Measurements from ENCODE around the gene GAP43.

GAP43 gene

GRCh38 chr3:115580566-115580965, 42.7 kb upstream of the GAP43 start:
- Histone ChIP-seq H3K14ac (ENCODE audit: low read length) (no peak overlapping the region), H2BK12ac (ENCODE audit: low read length) (no peak overlapping the region), H3K23ac (ENCODE audit: low read depth, low read length, poor library complexity) (no peak overlapping the region), H3K4me3 (ENCODE audit: low read length in 2 of 2) (no peak overlapping the region), H2AFZ (ENCODE audit: low read length) (peak overlapping the region; percentile 44), H3K79me1 (ENCODE audit: low read depth, low read length) (no peaks in the 10 kb centered on the region), H2BK15ac (ENCODE audit: low read length) (no peak overlapping the region), H4K91ac (ENCODE audit: low read depth, low read length, poor library complexity) (no peak overlapping the region), H3K27me3 (ENCODE audit: control insufficient read depth in 3 of 3, insufficient read depth in 3 of 3, low read depth in 1 of 3, low read length in 3 of 3) (no peaks in the 10 kb centered on the region), H3K27ac (replicated peaks; ENCODE audit: low read length) (peak overlapping the region; percentile 60), H3K18ac (ENCODE audit: low read length) (no peak overlapping the region), H2BK120ac (ENCODE audit: low read depth, low read length) (no peak overlapping the region), H2BK5ac (ENCODE audit: low read length) (no peak overlapping the region), H3K9me3 (replicated peaks in 1 of 2; ENCODE audit: control insufficient read depth in 2 of 2, insufficient read depth in 1 of 2, low read depth in 1 of 2, low read length in 2 of 2) (peaks cover 0 to 2% of the 10 kb centered on the region in 2 donors), H3K4ac (ENCODE audit: low read length) (no peak overlapping the region), H3K36me3 (replicated peaks in 1 of 2; ENCODE audit: control insufficient read depth in 2 of 2, insufficient read depth in 2 of 2, low read length in 2 of 2) (no peaks in the 10 kb centered on the region), H2AK5ac (ENCODE audit: low read depth, low read length) (no peak overlapping the region), H4K8ac (ENCODE audit: low read depth, low read length) (no peak overlapping the region), H3K4me2 (ENCODE audit: insufficient read depth, low read length, poor library complexity, severe bottlenecking) (no peak overlapping the region), H3K4me1 (ENCODE audit: control insufficient read depth in 2 of 2, insufficient read depth in 1 of 2, low read depth in 1 of 2, low read length in 2 of 2) (peaks cover 5 to 7% of the 10 kb centered on the region in 2 donors), H3K9ac (ENCODE audit: low read depth, low read length, poor library complexity) (no peak overlapping the region)
- WGBS, 2 donors (ENCODE audit: extremely low coverage in 2 of 2, insufficient read length in 2 of 2, insufficient replicate concordance in 1 of 2), result no CpG with 5 or more reads among the region's 1 CpG
- DNase-seq (ENCODE audit: low spot score), result no peak

- no peak overlapping the region for H3K4ac ChIP-seq (ENCODE audit: low read length)
- no peak overlapping the region for H4K8ac ChIP-seq (ENCODE audit: low read depth, low read length)
- H4K91ac ChIP-seq (ENCODE audit: low read depth, low read length, poor library complexity), result no peak overlapping the region
- H2BK15ac ChIP-seq (ENCODE audit: low read length), result no peak overlapping the region
- peaks cover 0 to 2% of the 10 kb centered on the region in 2 donors for H3K9me3 ChIP-seq (replicated peaks in 1 of 2; ENCODE audit: control insufficient read depth in 2 of 2, insufficient read depth in 1 of 2, low read depth in 1 of 2, low read length in 2 of 2)
- no peak overlapping the region for H3K18ac ChIP-seq (ENCODE audit: low read length)
- no peak overlapping the region for H3K23ac ChIP-seq (ENCODE audit: low read depth, low read length, poor library complexity)
- H3K36me3 ChIP-seq (replicated peaks in 1 of 2; ENCODE audit: control insufficient read depth in 2 of 2, insufficient read depth in 2 of 2, low read length in 2 of 2), result no peaks in the 10 kb centered on the region
- no peak overlapping the region for H2BK5ac ChIP-seq (ENCODE audit: low read length)
- no peaks in the 10 kb centered on the region for H3K27me3 ChIP-seq (ENCODE audit: control insufficient read depth in 3 of 3, insufficient read depth in 3 of 3, low read depth in 1 of 3, low read length in 3 of 3)
- H3K14ac ChIP-seq (ENCODE audit: low read length), result no peak overlapping the region
- no CpG with 5 or more reads among the region's 8 CpGs for WGBS, 2 donors (ENCODE audit: extremely low coverage in 2 of 2, insufficient read length in 2 of 2, insufficient replicate concordance in 1 of 2)
- H3K79me1 ChIP-seq (ENCODE audit: low read depth, low read length), result no peaks in the 10 kb centered on the region
- H2AK5ac ChIP-seq (ENCODE audit: low read depth, low read length), result no peak overlapping the region
- no peak overlapping the region for H2BK12ac ChIP-seq (ENCODE audit: low read length)
- no peak overlapping the region for H3K27ac ChIP-seq (replicated peaks; ENCODE audit: low read length)
- no peak for DNase-seq (ENCODE audit: low spot score)
- peak overlapping the region; percentile 2 for H2AFZ ChIP-seq (ENCODE audit: low read length)
- no peak overlapping the region for H3K4me3 ChIP-seq (ENCODE audit: low read length in 2 of 2)
- H3K4me2 ChIP-seq (ENCODE audit: insufficient read depth, low read length, poor library complexity, severe bottlenecking), result no peak overlapping the region
- no peak overlapping the region for H3K9ac ChIP-seq (ENCODE audit: low read depth, low read length, poor library complexity)
- H3K4me1 ChIP-seq (ENCODE audit: control insufficient read depth in 2 of 2, insufficient read depth in 1 of 2, low read depth in 1 of 2, low read length in 2 of 2), result peaks cover 5 to 7% of the 10 kb centered on the region in 2 donors
- no peak overlapping the region for H2BK120ac ChIP-seq (ENCODE audit: low read depth, low read length)
Measured at GRCh38 chr3:115581362-115582135, 41.8 kb upstream of the GAP43 start.

- DNase-seq (ENCODE audit: low spot score), result no peak
- H2BK12ac ChIP-seq (ENCODE audit: low read length), result no peak overlapping the region
- no peaks in the 10 kb centered on the region for H3K27me3 ChIP-seq (ENCODE audit: control insufficient read depth in 3 of 3, insufficient read depth in 3 of 3, low read depth in 1 of 3, low read length in 3 of 3)
- WGBS, 2 donors (ENCODE audit: extremely low coverage in 2 of 2, insufficient read length in 2 of 2, insufficient replicate concordance in 1 of 2), result no CpG with 5 or more reads among the region's 5 CpGs
- no peak overlapping the region for H3K4ac ChIP-seq (ENCODE audit: low read length)
- H2BK120ac ChIP-seq (ENCODE audit: low read depth, low read length), result no peak overlapping the region
- no peak overlapping the region for H3K4me3 ChIP-seq (ENCODE audit: low read length in 2 of 2)
- no peak overlapping the region for H2BK5ac ChIP-seq (ENCODE audit: low read length)
- H4K8ac ChIP-seq (ENCODE audit: low read depth, low read length), result no peak overlapping the region
- peaks cover 0 to 2% of the 10 kb centered on the region in 2 donors for H3K4me1 ChIP-seq (ENCODE audit: control insufficient read depth in 2 of 2, insufficient read depth in 1 of 2, low read depth in 1 of 2, low read length in 2 of 2)
- H3K9me3 ChIP-seq (replicated peaks in 1 of 2; ENCODE audit: control insufficient read depth in 2 of 2, insufficient read depth in 1 of 2, low read depth in 1 of 2, low read length in 2 of 2), result peaks cover 2% of the 10 kb centered on the region in 2 donors
- H3K9ac ChIP-seq (ENCODE audit: low read depth, low read length, poor library complexity), result no peak overlapping the region
- no peak overlapping the region for H2AFZ ChIP-seq (ENCODE audit: low read length)
- no peak overlapping the region for H2BK15ac ChIP-seq (ENCODE audit: low read length)
- H3K36me3 ChIP-seq (replicated peaks in 1 of 2; ENCODE audit: control insufficient read depth in 2 of 2, insufficient read depth in 2 of 2, low read length in 2 of 2), result no peaks in the 10 kb centered on the region
- no peak overlapping the region for H3K14ac ChIP-seq (ENCODE audit: low read length)
- no peak overlapping the region for H3K23ac ChIP-seq (ENCODE audit: low read depth, low read length, poor library complexity)
- no peak overlapping the region for H3K27ac ChIP-seq (replicated peaks; ENCODE audit: low read length)
- H3K79me1 ChIP-seq (ENCODE audit: low read depth, low read length), result no peaks in the 10 kb centered on the region
- H2AK5ac ChIP-seq (ENCODE audit: low read depth, low read length), result no peak overlapping the region
- no peak overlapping the region for H4K91ac ChIP-seq (ENCODE audit: low read depth, low read length, poor library complexity)
- H3K18ac ChIP-seq (ENCODE audit: low read length), result no peak overlapping the region
- no peak overlapping the region for H3K4me2 ChIP-seq (ENCODE audit: insufficient read depth, low read length, poor library complexity, severe bottlenecking)
Measured at GRCh38 chr3:115588201-115589115, 34.9 kb upstream of the GAP43 start.

- Histone ChIP-seq H3K27ac (replicated peaks; ENCODE audit: low read length) (no peak overlapping the region), H2AFZ (ENCODE audit: low read length) (no peak overlapping the region), H3K14ac (ENCODE audit: low read length) (no peak overlapping the region), H3K18ac (ENCODE audit: low read length) (no peak overlapping the region), H3K9ac (ENCODE audit: low read depth, low read length, poor library complexity) (no peak overlapping the region), H2BK5ac (ENCODE audit: low read length) (no peak overlapping the region), H2AK5ac (ENCODE audit: low read depth, low read length) (no peak overlapping the region), H3K4me3 (ENCODE audit: low read length in 2 of 2) (no peak overlapping the region), H2BK15ac (ENCODE audit: low read length) (no peak overlapping the region), H3K9me3 (replicated peaks in 1 of 2; ENCODE audit: control insufficient read depth in 2 of 2, insufficient read depth in 1 of 2, low read depth in 1 of 2, low read length in 2 of 2) (peaks cover 6 to 24% of the 10 kb centered on the region in 2 donors), H3K4ac (ENCODE audit: low read length) (no peak overlapping the region), H3K4me1 (ENCODE audit: control insufficient read depth in 2 of 2, insufficient read depth in 1 of 2, low read depth in 1 of 2, low read length in 2 of 2) (peaks cover 0 to 2% of the 10 kb centered on the region in 2 donors), H4K91ac (ENCODE audit: low read depth, low read length, poor library complexity) (no peak overlapping the region), H3K4me2 (ENCODE audit: insufficient read depth, low read length, poor library complexity, severe bottlenecking) (no peak overlapping the region), H4K8ac (ENCODE audit: low read depth, low read length) (no peak overlapping the region), H2BK120ac (ENCODE audit: low read depth, low read length) (no peak overlapping the region), H3K79me1 (ENCODE audit: low read depth, low read length) (no peaks in the 10 kb centered on the region), H2BK12ac (ENCODE audit: low read length) (no peak overlapping the region), H3K36me3 (replicated peaks in 1 of 2; ENCODE audit: control insufficient read depth in 2 of 2, insufficient read depth in 2 of 2, low read length in 2 of 2) (no peaks in the 10 kb centered on the region), H3K27me3 (ENCODE audit: control insufficient read depth in 3 of 3, insufficient read depth in 3 of 3, low read depth in 1 of 3, low read length in 3 of 3) (no peaks in the 10 kb centered on the region), H3K23ac (ENCODE audit: low read depth, low read length, poor library complexity) (no peak overlapping the region)
- no CpG with 5 or more reads among the region's 3 CpGs for WGBS, 2 donors (ENCODE audit: extremely low coverage in 2 of 2, insufficient read length in 2 of 2, insufficient replicate concordance in 1 of 2)
- no peak for DNase-seq (ENCODE audit: low spot score)
Measured at GRCh38 chr3:115590873-115591272, 32.4 kb upstream of the GAP43 start.

All from neuronal stem cell (in vitro differentiated cells).